SK-N-SH treated with all-trans-retinoic acid at 6 μM for 48 hours (cell line): ENCODE results near the gene TRAF7.

Experiments used
- ATAC-seq: fragments of 200-7000 bp; cut with Tn5 transposase; 3 replicates; pipeline ENCODE4 v1.9.1; 2020; ENCODE audit warnings: mild to moderate bottlenecking, moderate library complexity
- ARNTL ChIP-seq: fragments of 450-650 bp; formaldehyde crosslinking; IDR thresholded peaks from 2 replicates; pipeline ENCODE4 v1.5.0; 2020; ENCODE audit warnings: low read depth, mild to moderate bottlenecking, moderate library complexity, borderline replicate concordance
- BACH2 ChIP-seq: fragments of 250-450 bp; sonication (Bioruptor Pico); IDR thresholded peaks from 2 replicates; pipeline ENCODE4 v1.9.0; 2021; ENCODE audit warnings: mild to moderate bottlenecking, borderline replicate concordance
- CSDC2 ChIP-seq: fragments of 250-450 bp; sonication (Bioruptor Pico); IDR thresholded peaks from 2 replicates; pipeline ENCODE4 v1.5.0; 2020; ENCODE audit warnings: mild to moderate bottlenecking, moderate library complexity
- CSRNP3 ChIP-seq: fragments of 250-450 bp; sonication (Bioruptor Pico); IDR thresholded peaks from 2 replicates; pipeline ENCODE4 v1.5.1; 2021; ENCODE audit warnings: mild to moderate bottlenecking, moderate library complexity
- ESRRG ChIP-seq: fragments of 250-450 bp; sonication (Bioruptor Pico); IDR thresholded peaks from 2 replicates; pipeline ENCODE4 v1.6.1; 2021; ENCODE audit warnings: mild to moderate bottlenecking
- GLIS3 ChIP-seq: fragments of 250-450 bp; sonication (Bioruptor Pico); IDR thresholded peaks from 2 replicates; pipeline ENCODE4 v1.5.0; 2020; ENCODE audit warnings: mild to moderate bottlenecking, moderate library complexity
- ISL1 ChIP-seq: fragments of 250-450 bp; sonication (Bioruptor Pico); IDR thresholded peaks from 2 replicates; pipeline ENCODE4 v2.1.2; 2022; ENCODE audit warnings: mild to moderate bottlenecking, moderate library complexity
- OSR1 ChIP-seq: fragments of 250-450 bp; sonication (Bioruptor Pico); IDR thresholded peaks from 2 replicates; pipeline ENCODE4 v1.8.0; 2022; ENCODE audit warnings: moderate library complexity, mild to moderate bottlenecking, inconsistent platforms
- PATZ1 ChIP-seq: fragments of 250-450 bp; sonication (Bioruptor Pico); IDR thresholded peaks from 2 replicates; pipeline ENCODE4 v1.8.0; 2020; ENCODE audit warnings: mild to moderate bottlenecking, moderate library complexity, borderline replicate concordance
- PPARA ChIP-seq: fragments of 250-450 bp; sonication (Bioruptor Pico); IDR thresholded peaks from 2 replicates; pipeline ENCODE4 v1.5.0; 2020; ENCODE audit warnings: mild to moderate bottlenecking, borderline replicate concordance
- SNAI2 ChIP-seq: fragments of 250-450 bp; sonication (Bioruptor Pico); IDR thresholded peaks from 2 replicates; pipeline ENCODE4 v1.5.0; 2020; ENCODE audit warnings: mild to moderate bottlenecking, moderate library complexity
- TCF4 ChIP-seq: fragments of 250-450 bp; sonication (Bioruptor Pico); IDR thresholded peaks from 2 replicates; pipeline ENCODE4 v1.8.0; 2021; ENCODE audit warnings: mild to moderate bottlenecking, moderate library complexity, borderline replicate concordance
- TOX ChIP-seq: fragments of 250-450 bp; sonication (Bioruptor Pico); IDR thresholded peaks from 2 replicates; pipeline ENCODE4 v1.8.0; 2021; ENCODE audit warnings: mild to moderate bottlenecking, moderate library complexity, borderline replicate concordance
- ZC3H10 ChIP-seq: fragments of 250-450 bp; sonication (Bioruptor Pico); IDR thresholded peaks from 2 replicates; pipeline ENCODE4 v1.5.1; 2021; ENCODE audit warnings: mild to moderate bottlenecking, moderate library complexity
- ZFP3 ChIP-seq: fragments of 250-450 bp; sonication (Bioruptor Pico); IDR thresholded peaks from 2 replicates; pipeline ENCODE4 v1.5.0; 2020; ENCODE audit warnings: mild to moderate bottlenecking, moderate library complexity
- ZNF565 ChIP-seq: fragments of 450-650 bp; formaldehyde crosslinking; conservative IDR thresholded peaks from 2 replicates; pipeline ENCODE4 v1.5.0; 2020; ENCODE audit warnings: low read depth, mild to moderate bottlenecking, moderate library complexity
- ZNF70 ChIP-seq: fragments of 450-650 bp; formaldehyde crosslinking; IDR thresholded peaks from 2 replicates; pipeline ENCODE4 v1.5.0; 2020; ENCODE audit warnings: mild to moderate bottlenecking, moderate library complexity
- ZNF8 ChIP-seq: fragments of 450-650 bp; formaldehyde crosslinking; IDR thresholded peaks from 2 replicates; pipeline ENCODE4 v1.5.0; 2020; ENCODE audit warnings: mild to moderate bottlenecking, moderate library complexity
- TF ChIP-seq, protein P1 (sequence below): fragments of 250-450 bp; sonication (Bioruptor Pico); IDR thresholded peaks from 2 replicates; pipeline ENCODE4 v1.8.0; 2021; ENCODE audit warnings: low read depth, mild to moderate bottlenecking, moderate library complexity, borderline replicate concordance
- TF ChIP-seq, protein P2 (sequence below): fragments of 250-450 bp; sonication (Bioruptor Pico); IDR thresholded peaks from 2 replicates; pipeline ENCODE4 v1.5.0; 2020; ENCODE audit warnings: mild to moderate bottlenecking, moderate library complexity

The TRAF7 gene

GRCh38 chr16:2209258-2210008, 53.9 kb downstream of the TRAF7 start:
- no peak for ATAC-seq
- TF ChIP-seq GLIS3 (CRISPR knock-in tag) (no peak), TCF4 (CRISPR knock-in tag) (no peak), CSRNP3 (no peak), PPARA (CRISPR knock-in tag) (no peak), ZNF565 (CRISPR knock-in tag) (no peak), ESRRG (CRISPR knock-in tag) (no peak), ZC3H10 (CRISPR knock-in tag) (no peak), BACH2 (CRISPR knock-in tag) (no peak), CSDC2 (CRISPR knock-in tag) (no peak), ZNF8 (CRISPR knock-in tag) (no peak), ARNTL (CRISPR knock-in tag) (no peak), TOX (CRISPR knock-in tag) (no peak), ZNF70 (CRISPR knock-in tag) (no peak)
- TF ChIP-seq, protein P1, sequence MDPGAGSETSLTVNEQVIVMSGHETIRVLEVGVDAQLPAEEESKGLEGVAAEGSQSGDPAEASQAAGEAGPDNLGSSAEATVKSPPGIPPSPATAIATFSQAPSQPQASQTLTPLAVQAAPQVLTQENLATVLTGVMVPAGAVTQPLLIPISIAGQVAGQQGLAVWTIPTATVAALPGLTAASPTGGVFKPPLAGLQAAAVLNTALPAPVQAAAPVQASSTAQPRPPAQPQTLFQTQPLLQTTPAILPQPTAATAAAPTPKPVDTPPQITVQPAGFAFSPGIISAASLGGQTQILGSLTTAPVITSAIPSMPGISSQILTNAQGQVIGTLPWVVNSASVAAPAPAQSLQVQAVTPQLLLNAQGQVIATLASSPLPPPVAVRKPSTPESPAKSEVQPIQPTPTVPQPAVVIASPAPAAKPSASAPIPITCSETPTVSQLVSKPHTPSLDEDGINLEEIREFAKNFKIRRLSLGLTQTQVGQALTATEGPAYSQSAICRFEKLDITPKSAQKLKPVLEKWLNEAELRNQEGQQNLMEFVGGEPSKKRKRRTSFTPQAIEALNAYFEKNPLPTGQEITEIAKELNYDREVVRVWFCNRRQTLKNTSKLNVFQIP = no peak

DNA sequence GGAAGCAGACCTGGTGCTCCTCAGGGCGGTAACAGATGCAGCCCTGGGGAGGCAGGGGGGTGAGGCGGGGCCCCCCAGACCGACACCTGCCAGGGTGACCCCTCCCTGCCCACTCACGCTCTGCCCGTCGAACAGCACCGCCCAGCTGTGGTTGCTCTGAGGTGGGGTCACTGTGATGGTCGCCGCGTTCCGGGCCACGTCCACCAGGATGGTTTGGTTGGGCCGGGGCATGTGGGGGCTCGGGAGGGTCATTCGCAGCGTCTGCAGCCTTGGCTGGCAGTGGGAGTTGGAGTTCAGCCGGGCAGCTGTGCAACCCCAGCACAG, 54.4 kb downstream of the TRAF7 start:
- TF ChIP-seq SNAI2 (CRISPR knock-in tag) (no peak), GLIS3 (CRISPR knock-in tag) (no peak), ZFP3 (no peak), CSRNP3 (no peak), OSR1 (CRISPR knock-in tag) (no peak), ZNF70 (CRISPR knock-in tag) (no peak), CSDC2 (CRISPR knock-in tag) (no peak), ESRRG (CRISPR knock-in tag) (no peak), ISL1 (CRISPR knock-in tag) (no peak), ZNF8 (CRISPR knock-in tag) (no peak), PATZ1 (CRISPR knock-in tag) (no peak), TOX (CRISPR knock-in tag) (no peak), TCF4 (CRISPR knock-in tag) (no peak), BACH2 (CRISPR knock-in tag) (no peak), ZNF565 (CRISPR knock-in tag) (no peak), PPARA (CRISPR knock-in tag) (no peak), ARNTL (CRISPR knock-in tag) (no peak)
- TF ChIP-seq, protein P2, sequence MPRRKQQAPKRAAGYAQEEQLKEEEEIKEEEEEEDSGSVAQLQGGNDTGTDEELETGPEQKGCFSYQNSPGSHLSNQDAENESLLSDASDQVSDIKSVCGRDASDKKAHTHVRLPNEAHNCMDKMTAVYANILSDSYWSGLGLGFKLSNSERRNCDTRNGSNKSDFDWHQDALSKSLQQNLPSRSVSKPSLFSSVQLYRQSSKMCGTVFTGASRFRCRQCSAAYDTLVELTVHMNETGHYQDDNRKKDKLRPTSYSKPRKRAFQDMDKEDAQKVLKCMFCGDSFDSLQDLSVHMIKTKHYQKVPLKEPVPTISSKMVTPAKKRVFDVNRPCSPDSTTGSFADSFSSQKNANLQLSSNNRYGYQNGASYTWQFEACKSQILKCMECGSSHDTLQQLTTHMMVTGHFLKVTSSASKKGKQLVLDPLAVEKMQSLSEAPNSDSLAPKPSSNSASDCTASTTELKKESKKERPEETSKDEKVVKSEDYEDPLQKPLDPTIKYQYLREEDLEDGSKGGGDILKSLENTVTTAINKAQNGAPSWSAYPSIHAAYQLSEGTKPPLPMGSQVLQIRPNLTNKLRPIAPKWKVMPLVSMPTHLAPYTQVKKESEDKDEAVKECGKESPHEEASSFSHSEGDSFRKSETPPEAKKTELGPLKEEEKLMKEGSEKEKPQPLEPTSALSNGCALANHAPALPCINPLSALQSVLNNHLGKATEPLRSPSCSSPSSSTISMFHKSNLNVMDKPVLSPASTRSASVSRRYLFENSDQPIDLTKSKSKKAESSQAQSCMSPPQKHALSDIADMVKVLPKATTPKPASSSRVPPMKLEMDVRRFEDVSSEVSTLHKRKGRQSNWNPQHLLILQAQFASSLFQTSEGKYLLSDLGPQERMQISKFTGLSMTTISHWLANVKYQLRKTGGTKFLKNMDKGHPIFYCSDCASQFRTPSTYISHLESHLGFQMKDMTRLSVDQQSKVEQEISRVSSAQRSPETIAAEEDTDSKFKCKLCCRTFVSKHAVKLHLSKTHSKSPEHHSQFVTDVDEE (CRISPR knock-in tag) = no peak
- TF ChIP-seq, protein P1 = no peak
- no peak for ATAC-seq
